Upper lobe of left lung (tissue), 4 donors: ENCODE data around the gene HPCAL1.

Experiments
- CTCF ChIP-seq, 6 experiments: fragments of 450-650 bp in 4 of 6; fragments of 200-600 bp in 2 of 6; sonication (generic) in 2 of 6; IDR thresholded peaks; one replicate each; pipeline ENCODE4 v1.5.1; 2016 to 2019; ENCODE audit warnings: antibody characterized with exemption in 6 of 6
- EP300 ChIP-seq, 4 donors: sonication (generic); formaldehyde crosslinking; IDR thresholded peaks; one replicate each; pipeline ENCODE4 v1.5.1; 2017; ENCODE audit warnings: antibody characterized with exemption in 4 of 4, control low read depth in 2 of 4

DNA sequence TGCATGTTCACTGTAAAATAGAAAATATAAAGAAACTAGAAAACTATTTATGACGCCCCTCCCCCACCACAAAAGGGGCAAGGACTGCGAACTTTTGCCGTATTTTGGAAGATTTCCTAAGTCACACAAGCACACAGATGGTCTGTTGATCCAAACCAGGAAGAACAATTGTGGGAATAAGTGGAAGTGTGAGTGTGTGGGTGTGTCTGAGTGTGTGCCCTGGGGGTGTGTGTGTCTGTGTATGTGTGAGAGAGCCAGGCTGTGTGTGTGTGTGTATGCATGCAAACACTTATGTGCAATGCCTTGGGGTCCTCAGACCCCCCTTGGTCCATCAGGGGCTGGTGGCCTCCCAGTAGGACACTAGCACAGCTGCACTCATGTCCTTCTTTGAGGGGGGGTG is 43.1 kb downstream of the HPCAL1 start:
- TF ChIP-seq CTCF (IDR thresholded peaks at IDR 0.05) = no peak
- TF ChIP-seq EP300 (IDR thresholded peaks at IDR 0.05) = no peak
